Epithelial cell of esophagus (primary cell): ENCODE data around the gene ARHGEF6.
A peak's percentile ranks its signal among the peaks of the same experiment; 100 is the strongest.

Experiments
- DNase-seq: peaks from one replicate; pipeline ENCODE4 v3.0.0; 2010; ENCODE audit warnings: low read depth
- H3K4me3 ChIP-seq: 2 replicates; pipeline ENCODE4 v1.5.1; 2011; ENCODE audit warnings: mild to moderate bottlenecking, low read length, control low read depth
- CTCF ChIP-seq: IDR thresholded peaks from 2 replicates; pipeline ENCODE4 v1.5.1; 2011; ENCODE audit warnings: low read depth, mild to moderate bottlenecking, low read length, control low read depth, inconsistent platforms; ENCODE audit not compliant: insufficient read depth; ENCODE audit errors: missing control alignments

Gene ARHGEF6

GRCh38 chrX:136652822-136653723, 127.7 kb downstream of the ARHGEF6 start:
- no peak overlapping the region for H3K4me3 ChIP-seq
- DNase-seq: no peak
- no peak for TF ChIP-seq CTCF

- no peak for TF ChIP-seq CTCF
- DNase-seq: no peak
- H3K4me3 ChIP-seq: no peak overlapping the region
Observed at GRCh38 chrX:136650811-136651210, 129.9 kb downstream of the ARHGEF6 start.

GRCh38 chrX:136647677-136648360, 132.9 kb downstream of the ARHGEF6 start, which contains the start of gene CD40LG:
TSS of gene CD40LG (plus strand) at chrX:136648158. CDS start at chrX:136648249, 91 bp downstream.
- TF ChIP-seq CTCF: no peak
- DNase-seq: no peak
- no peak within 1 kb of the TSS for H3K4me3 ChIP-seq

- no peak for DNase-seq
- no peak overlapping the region for H3K4me3 ChIP-seq
- TF ChIP-seq CTCF: no peak
Observed at GRCh38 chrX:136646602-136647239, 134.0 kb downstream of the ARHGEF6 start.

GRCh38 chrX:136643243-136643642, 137.5 kb downstream of the ARHGEF6 start:
- TF ChIP-seq CTCF: no peak
- no peak for DNase-seq
- no peak overlapping the region for H3K4me3 ChIP-seq

- no peak overlapping the region for H3K4me3 ChIP-seq
- TF ChIP-seq CTCF: no peak
- peak; percentile 3 for DNase-seq
Observed at GRCh38 chrX:136639506-136640176, 141.1 kb downstream of the ARHGEF6 start.
